Ishikawa (cell line): Measurements from ENCODE around the gene CHN2.

Source experiments
- CEBPB ChIP-seq: IDR thresholded peaks from 2 replicates; pipeline ENCODE4 v1.6.1; 2012
- CREB1 ChIP-seq: IDR thresholded peaks from 2 replicates; pipeline ENCODE4 v1.6.1; 2012; ENCODE audit warnings: low read depth
- EGR1 ChIP-seq: IDR thresholded peaks from 2 replicates; pipeline ENCODE4 v1.6.1; 2012
- EP300 ChIP-seq: IDR thresholded peaks from 2 replicates; pipeline ENCODE4 v1.6.1; 2012; ENCODE audit warnings: borderline replicate concordance
- FOXM1 ChIP-seq: IDR thresholded peaks from 2 replicates; pipeline ENCODE4 v1.6.1; 2012; ENCODE audit warnings: low read depth, borderline replicate concordance
- RAD21 ChIP-seq: IDR thresholded peaks from 2 replicates; pipeline ENCODE4 v1.6.1; 2012; ENCODE audit warnings: low read depth
- REST ChIP-seq: IDR thresholded peaks from 2 replicates; pipeline ENCODE4 v1.6.1; 2012; ENCODE audit warnings: low read depth, mild to moderate bottlenecking
- TAF1 ChIP-seq: IDR thresholded peaks from 2 replicates; pipeline ENCODE4 v1.6.1; 2012; ENCODE audit warnings: low read depth, mild to moderate bottlenecking
- TCF12 ChIP-seq: IDR thresholded peaks from 2 replicates; pipeline ENCODE4 v1.6.1; 2012; ENCODE audit warnings: low read depth
- USF1 ChIP-seq: IDR thresholded peaks from 2 replicates; pipeline ENCODE4 v1.6.1; 2012
- YY1 ChIP-seq: IDR thresholded peaks from 2 replicates; pipeline ENCODE4 v1.6.1; 2012; ENCODE audit warnings: low read depth

GRCh38 chr7:29328045-29328444, 133.5 kb downstream of the CHN2 start:
- TF ChIP-seq EP300 (no peak), RAD21 (no peak), EGR1 (no peak), REST (no peak), USF1 (no peak), FOXM1 (no peak), CEBPB (no peak), TCF12 (no peak), TAF1 (no peak), YY1 (no peak), CREB1 (no peak)
